LNCAP (cell line): ENCODE data around the gene POLR3GL.

Source experiments
- CTCF ChIP-seq: fragments of 450-650 bp; IDR thresholded peaks from 2 replicates; pipeline ENCODE4 v1.5.1; 2017; ENCODE audit warnings: mild to moderate bottlenecking

POLR3GL gene

GRCh38 chr1:145960468-145961108 lies 3.9 kb upstream of the POLR3GL start:
- TF ChIP-seq CTCF = no peak

DNA sequence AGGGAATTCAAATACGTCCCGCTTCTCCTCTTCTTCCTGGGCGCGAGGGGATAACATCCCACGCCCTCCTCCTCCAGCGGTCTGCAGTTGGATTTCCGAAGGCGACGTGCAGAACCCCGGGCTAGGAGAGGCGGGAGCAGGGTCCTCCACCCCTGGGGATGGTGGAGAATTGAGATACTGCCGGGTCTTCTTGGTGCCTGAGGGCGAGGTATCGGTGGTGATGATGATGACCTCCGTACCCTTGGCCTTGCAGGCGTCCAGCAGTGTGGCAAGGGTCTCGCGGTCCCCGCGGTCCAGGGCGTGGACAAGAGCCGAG lies 3.4 kb upstream of the POLR3GL start:
- no peak for TF ChIP-seq CTCF

GRCh38 chr1:145961425-145962156 lies 2.9 kb upstream of the POLR3GL start:
- TF ChIP-seq CTCF = no peak

- no peak for TF ChIP-seq CTCF
Measured at GRCh38 chr1:145962157-145963102, 2.1 kb upstream of the POLR3GL start.

DNA sequence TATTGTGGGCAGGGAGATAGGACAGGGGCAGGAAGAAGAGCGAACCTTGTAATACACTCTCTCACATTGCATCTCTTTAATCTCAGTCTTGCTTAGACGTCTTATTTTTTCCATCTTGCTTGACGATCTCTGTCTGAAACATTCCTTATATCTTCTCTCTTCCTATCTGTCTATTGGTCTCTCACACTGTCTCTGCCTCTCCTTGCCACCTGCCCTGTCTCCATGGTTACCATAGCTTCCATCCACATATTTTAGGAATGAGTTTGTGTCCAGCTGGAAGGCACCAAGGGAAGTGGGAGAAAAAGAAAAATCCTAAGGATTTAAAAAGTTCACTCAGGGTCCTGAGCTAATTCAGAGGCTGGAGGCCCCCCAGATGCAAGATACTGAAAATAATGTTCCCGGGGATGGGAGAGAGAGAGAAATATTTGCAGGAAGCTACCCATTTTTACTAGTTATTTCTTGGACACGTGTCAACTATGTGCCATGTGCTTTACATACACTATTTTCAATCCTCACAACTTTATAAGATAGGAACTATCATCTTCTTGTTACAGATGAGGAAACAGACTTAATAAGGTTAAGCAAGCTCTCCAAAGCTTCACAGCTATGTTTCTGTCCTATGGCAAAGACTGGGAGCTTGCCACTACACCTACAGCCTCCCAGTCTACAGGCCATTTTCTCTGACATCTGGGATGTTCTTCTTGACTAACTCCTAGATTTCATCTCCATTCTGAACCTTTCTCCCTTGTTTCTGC lies 1.0 kb upstream of the POLR3GL start:
- TF ChIP-seq CTCF = no peak

GRCh38 chr1:145965119-145965744 lies 742 bp downstream of the POLR3GL start:
- TF ChIP-seq CTCF = no peak

DNA sequence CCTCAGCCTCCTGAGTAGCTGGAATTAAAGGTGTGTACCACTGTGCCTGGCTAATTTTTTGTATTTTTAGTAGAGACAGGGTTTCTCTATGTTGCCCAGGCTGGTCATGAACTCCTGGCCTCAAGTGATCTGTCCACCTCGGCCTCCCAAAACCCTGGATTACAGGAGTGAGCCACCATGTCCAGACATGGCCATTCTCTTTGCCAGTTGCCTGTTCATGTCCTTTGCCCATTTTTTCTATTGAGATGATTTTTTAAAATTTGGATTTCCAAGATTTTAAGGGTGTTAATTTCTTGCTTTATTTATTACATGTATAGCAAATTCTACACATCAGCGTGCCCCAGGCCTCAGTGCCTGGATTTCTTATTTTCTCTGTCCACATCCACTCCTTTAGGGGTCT lies 2.8 kb downstream of the POLR3GL start:
- no peak for TF ChIP-seq CTCF
